ENCODE measurements around the gene NCOA5.

NCOA5 gene

DNA sequence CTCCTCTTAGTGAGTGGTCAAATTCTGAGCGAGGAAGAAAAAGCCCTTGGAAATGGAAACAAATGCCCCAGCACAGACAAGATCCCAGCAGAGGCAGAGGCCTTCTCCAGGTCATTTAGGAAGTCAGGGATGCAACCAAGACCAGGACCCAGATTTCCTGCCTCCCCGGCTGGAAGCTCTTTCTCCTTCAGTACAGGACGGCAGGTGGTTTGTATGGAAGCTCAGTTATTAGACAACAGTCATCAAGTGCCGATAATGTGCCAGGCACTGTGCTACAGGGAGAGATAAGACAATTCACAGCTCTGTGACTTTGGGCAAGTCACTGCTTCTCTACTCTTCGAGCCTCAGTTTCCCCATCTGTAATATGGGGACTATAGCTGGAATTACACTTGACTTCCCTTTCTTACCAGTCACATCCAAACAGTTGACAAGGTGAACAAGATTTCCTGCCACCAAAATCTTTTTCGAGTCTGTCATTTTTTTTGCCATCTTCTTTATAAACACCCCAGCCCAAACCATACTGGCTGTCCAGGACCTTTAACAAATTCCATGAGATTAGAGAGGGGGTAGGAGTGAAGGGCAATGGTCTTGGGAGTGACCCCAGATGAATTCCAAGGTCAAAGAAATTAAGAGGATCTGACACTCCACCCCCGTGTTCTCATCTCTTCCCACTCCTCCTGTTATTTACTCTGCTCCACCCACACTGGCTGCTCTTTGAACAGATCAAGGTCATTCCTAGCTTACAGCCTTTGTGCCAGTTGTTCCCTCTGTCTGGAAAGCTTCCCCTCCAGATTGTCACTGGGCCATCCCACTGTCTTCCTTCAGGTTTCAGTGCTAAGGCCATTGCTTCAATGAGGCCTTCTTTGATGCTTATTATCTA lies 75.0 kb downstream of the NCOA5 start:
- no peak for DNase-seq (ENCODE audit: low read depth)

DNA sequence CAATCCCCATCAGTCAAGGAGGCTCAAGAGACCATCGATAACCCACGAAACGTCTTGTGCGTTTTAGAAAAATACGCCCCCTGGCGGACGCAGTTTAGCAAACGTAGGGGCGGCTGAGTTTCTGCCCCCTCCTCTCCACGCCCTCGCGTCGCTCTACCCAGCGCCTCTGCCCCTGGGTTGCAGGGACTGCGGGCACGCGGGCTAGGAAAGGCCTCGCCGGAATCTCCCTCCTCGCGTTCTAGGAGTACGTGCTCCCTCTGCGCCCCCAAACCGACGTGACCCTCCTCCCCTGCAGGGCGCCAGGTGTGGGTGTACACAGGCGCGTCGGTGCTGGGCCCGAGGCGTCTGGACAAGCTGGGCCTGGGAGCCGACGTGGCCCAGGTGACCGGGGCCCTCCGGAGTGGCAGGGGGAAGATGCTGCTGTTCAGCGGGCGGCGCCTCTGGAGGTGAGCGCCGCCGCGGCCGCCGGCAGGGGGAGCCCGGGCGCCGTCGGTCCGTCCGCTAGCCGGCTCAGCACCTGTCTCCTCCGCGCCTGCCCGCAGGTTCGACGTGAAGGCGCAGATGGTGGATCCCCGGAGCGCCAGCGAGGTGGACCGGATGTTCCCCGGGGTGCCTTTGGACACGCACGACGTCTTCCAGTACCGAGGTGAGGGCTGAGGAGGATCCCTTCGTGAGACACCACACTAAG lies 75.8 kb downstream of the NCOA5 start:
- DNase-seq (ENCODE audit: low read depth) = no peak

DNA sequence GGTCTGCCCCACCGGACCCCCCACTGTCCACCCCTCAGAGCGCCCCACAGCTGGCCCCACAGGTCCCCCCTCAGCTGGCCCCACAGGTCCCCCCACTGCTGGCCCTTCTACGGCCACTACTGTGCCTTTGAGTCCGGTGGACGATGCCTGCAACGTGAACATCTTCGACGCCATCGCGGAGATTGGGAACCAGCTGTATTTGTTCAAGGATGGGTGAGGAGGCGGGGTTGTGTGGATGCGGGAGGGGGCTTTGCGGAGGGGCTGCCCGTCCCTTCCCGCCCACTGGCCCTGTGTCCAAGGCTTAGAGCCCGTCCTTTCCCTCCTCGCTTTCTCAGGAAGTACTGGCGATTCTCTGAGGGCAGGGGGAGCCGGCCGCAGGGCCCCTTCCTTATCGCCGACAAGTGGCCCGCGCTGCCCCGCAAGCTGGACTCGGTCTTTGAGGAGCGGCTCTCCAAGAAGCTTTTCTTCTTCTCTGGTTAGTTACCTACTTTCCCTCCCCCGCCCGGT lies 76.4 kb downstream of the NCOA5 start:
- DNase-seq (ENCODE audit: low read depth) = no peak

DNA sequence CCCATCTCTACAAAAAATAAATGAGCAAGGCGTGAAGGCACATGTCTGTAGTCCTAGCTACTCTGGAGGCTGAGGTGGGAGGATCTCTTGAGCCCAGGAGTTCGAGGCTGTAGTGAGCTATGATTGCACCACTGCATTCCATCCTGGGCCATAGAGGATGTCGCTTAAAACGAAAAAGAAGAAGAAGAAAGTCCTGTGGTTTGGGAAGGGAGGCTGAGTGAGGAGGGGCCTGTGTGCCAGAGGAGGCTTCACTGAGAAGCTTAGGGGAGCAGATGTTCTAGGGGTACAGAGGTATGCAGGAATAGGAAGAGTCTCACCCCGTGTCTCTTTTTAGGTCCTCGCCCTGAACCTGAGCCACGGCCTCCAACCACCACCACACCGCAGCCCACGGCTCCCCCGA lies 76.8 kb downstream of the NCOA5 start:
- no peak for DNase-seq (ENCODE audit: low read depth)

DNA sequence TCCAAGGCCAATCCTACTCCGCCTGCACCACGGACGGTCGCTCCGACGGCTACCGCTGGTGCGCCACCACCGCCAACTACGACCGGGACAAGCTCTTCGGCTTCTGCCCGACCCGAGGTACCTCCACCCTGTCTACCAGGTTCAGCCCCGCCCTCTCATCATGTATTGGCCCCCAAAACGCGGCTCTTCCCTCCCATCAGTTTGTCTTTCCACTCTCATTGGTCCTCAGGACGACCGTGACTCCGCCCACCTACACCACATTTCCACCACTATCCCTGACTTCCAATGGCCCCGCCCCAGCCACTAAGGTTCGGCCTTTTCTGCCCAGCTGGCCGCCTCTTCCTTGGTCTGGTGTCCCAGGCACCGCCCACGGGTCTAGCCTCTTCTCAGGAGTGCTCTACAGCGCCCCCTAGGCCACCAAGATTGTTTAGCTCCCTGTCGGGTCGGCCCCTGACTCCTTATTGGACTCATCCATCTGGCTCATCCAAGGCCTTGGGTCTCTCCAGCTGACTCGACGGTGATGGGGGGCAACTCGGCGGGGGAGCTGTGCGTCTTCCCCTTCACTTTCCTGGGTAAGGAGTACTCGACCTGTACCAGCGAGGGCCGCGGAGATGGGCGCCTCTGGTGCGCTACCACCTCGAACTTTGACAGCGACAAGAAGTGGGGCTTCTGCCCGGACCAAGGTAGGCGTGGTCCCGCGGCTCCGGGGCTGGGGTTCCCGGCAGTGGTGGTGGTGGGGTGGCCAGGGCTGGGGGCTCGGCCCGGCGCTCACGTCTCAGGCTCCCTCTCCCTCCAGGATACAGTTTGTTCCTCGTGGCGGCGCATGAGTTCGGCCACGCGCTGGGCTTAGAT lies 77.9 kb downstream of the NCOA5 start:
- no peak for DNase-seq (ENCODE audit: low read depth)

All from fibroblast of gingiva (primary cell).